DOHH2 (cell line): ENCODE measurements around the gene TAF3.

ENCODE experiments used
- CTCF ChIP-seq: fragments of 200-600 bp; sonication (generic); IDR thresholded peaks from one replicate; pipeline ENCODE4 v1.5.1; 2014; ENCODE audit warnings: antibody characterized with exemption, mild to moderate bottlenecking, low read depth, low read length; ENCODE audit not compliant: poor library complexity, severe bottlenecking
- EZH2phosphoT487 ChIP-seq: fragments of 200-600 bp; sonication (generic); IDR thresholded peaks from 2 replicates; pipeline ENCODE4 v1.6.1; 2017; ENCODE audit warnings: borderline replicate concordance, mild to moderate bottlenecking, antibody characterized with exemption, low read length, moderate library complexity, mixed read lengths

GRCh38 chr10:7857262-7857661 lies 39.0 kb downstream of the TAF3 start:
- TF ChIP-seq CTCF = no peak
- no peak for TF ChIP-seq EZH2phosphoT487
